Measurements from ENCODE around the gene MEF2D. TPM values are rescaled to one million over a fixed set of nuclear protein-coding genes. Genes with fewer than 3 reads are reported as not detected.

The MEF2D gene
- 17.8 and 27.4 TPM in 2 replicates for total RNA-seq (2014; rRNA removed; shearing (Covaris generic))

GRCh38 chr1:156500543-156500792 lies at the start of gene MEF2D:
MEF2D (minus strand) TSS chr1:156500775; CDS start chr1:156483292, 17,483 bp downstream.
- no peak for DNase-seq (ENCODE audit: low spot score)

GRCh38 chr1:156550346-156550745 lies 49.8 kb upstream of the MEF2D start:
- DNase-seq (ENCODE audit: low spot score), result no peak

DNA sequence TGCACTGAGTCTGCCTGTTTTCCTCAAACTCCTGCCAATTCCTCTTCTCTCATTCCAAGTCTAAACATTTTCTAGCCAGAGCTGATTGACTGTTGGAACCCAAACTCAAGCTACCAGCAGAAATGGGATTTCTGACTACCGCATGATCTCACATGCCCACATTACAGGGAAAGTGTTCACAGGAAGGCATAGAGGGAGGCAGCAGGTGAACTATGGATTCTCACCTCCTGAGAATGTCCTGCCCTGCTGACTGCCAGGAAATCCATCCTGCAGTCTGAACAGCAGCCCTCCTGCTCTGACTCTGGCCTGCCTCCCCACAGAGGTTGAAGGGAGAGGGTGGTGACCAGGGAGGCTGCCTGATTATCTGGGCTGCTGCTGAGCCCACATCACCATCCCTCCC lies 49.3 kb upstream of the MEF2D start:
- no peak for DNase-seq (ENCODE audit: low spot score)

GRCh38 chr1:156549390-156549789 lies 48.8 kb upstream of the MEF2D start:
- DNase-seq (ENCODE audit: low spot score), result no peak

- no peak for DNase-seq (ENCODE audit: low spot score)
Measured at GRCh38 chr1:156547982-156548381, 47.4 kb upstream of the MEF2D start.

DNA sequence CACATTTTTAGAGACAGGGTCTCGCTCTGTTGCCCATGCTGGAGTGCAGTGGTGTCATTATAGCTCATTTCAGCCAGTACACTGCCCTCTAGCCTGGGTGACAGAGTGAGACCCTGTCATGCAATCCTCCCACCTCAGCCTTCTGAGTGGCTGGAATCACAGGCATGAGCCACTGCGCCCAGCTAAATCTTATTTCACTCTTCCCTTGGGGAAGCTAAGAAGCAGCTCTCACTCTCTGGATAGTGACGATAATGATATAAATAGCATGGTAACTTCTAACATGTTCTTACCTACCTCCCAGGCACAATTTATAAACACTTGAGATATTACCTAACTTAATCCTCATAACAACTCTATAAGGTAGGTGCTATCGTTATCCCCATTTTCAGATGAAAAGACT lies 46.9 kb upstream of the MEF2D start:
- DNase-seq (ENCODE audit: low spot score), result no peak

DNA sequence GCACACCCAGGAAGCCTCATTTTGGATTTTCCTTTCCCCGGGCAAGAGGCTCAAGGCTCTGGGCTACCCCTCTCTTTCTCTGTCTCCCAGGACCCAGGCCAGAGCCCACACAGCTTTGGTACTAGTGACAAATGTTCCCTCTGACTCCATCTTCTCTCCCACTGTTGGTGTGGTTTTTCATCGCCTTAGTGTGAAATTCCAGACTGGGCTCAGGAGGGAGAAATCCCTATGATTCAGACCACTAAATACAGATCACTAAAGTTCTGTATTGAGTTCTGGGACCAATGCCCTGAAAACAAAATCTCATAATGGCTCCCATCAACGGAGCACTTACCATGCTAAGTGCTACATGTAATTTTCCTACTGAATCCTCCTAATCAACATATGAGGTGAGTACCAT lies 45.7 kb upstream of the MEF2D start:
- no peak for DNase-seq (ENCODE audit: low spot score)

- no peak for DNase-seq (ENCODE audit: low spot score)
Measured at GRCh38 chr1:156544592-156545102, 44.1 kb upstream of the MEF2D start.

DNA sequence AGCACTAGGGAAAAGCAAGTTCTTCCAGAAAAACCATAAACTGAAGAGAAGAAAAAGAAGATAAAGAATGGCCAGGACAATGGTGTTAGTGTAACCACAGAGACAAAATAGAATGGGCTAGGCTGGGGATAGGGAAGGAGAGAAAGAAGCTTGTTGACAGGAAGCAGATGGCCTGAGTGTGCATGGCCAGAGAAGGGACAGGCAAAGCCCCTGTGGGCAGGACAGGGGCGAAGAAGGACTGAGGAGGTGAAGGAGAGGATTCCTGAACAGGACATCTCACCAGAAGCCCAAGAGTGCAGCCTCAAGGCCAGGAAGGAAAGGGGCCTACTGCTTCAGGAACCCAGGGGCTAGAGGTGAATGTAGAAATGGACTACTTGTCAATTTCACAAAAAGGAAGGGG lies 42.5 kb upstream of the MEF2D start:
- DNase-seq (ENCODE audit: low spot score), result no peak

DNA sequence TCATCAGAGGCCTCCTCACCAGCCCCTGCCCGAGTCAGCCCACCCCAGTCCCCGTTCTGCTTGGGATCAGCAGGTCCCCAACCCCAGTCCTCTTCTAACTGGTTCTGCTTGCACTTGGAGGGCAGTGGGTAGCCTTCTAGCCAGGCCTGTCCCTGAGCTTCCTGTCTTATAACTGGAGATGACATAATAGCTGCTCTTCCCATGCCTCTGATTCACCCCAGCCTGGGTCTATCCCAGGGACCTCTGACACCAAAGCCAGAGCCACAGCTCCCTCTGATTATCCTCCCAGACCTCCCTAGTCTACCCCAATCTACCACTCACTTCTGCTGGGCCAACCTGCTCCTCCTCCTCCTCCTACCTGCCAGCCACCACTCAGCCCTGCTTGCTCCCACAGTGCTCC lies 40.4 kb upstream of the MEF2D start:
- no peak for DNase-seq (ENCODE audit: low spot score)

DNA sequence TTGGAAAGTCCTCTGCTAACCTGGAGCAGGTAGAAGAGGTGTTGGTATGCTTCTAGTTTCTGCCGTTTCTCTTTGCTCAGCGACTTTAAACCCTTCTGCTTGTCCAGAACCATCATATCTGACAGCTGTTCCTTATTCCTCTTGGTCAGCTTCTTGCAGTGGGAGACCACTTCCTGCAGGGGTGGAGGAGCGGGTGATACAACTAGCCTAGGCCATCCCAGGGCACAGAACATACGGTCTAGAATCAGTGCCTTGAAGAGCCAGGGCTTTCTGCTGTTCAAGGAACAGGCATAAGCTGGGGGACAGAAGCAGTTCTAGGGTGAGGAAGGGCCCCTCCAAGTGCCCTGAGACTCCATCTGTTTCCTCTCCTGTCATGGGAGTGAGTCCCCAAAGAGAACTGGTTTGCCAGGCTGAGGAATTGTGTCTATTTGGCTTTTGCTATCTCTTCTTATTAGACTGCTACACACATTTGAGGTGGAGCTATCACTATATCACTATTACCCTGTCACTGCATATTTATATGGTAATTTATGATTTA lies 39.3 kb upstream of the MEF2D start:
- DNase-seq (ENCODE audit: low spot score), result no peak

DNA sequence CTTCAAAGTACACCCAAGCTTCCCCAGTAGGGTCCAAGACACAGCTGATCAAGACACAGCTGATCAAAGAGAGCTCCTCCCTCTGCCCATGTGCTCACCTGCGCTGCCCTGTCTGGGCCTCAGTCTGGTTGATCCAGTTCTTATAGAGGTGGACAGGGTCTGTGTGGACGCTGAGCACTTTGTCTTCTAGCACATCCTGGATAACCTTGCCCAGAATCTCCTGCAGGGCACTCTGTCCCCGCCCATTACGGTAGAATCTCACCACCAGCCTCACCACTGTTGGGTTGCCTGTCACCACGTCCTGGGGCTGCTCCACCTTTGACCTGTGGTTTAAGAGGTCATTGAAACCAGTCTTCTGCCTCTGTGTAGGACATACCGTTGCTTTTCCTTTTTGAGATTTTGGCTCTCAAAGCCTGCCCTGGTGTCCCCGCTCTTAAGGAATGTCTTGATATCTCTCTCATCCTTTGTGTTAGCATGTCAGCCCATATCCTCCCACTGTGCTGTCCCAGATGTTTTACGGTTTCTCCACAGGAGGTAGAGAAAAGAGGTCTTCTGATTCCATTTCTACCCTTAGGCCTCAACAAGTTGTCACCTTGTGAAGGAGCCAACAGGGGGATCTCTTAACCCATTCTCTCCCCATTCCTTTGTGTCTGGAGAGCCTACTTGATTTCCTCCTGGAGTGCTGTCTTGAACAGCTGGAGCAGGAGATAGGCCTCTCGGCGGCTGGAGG lies 38.3 kb upstream of the MEF2D start:
- DNase-seq (ENCODE audit: low spot score), result no peak

DNA sequence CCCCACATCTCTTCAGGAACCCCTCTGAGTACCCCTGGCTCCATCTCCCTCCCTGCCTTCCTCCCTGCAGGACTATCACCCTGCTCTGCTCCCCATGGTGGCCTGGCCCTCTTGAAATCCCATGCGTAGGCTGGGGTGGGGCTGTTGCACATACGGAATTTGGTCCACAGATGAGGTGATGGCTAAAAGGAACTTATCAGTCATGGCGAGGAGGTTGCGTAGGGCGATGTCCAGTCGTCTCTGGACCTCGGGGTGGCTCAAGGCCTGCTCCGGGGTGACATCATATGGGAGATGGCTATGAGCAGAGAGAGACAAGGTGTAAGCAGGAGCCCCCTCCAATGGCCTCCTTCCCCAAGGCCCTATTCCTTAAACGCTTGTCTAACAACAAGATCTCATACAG lies 36.5 kb upstream of the MEF2D start:
- DNase-seq (ENCODE audit: low spot score), result no peak

GRCh38 chr1:156534424-156535060 lies 34.0 kb upstream of the MEF2D start:
- no peak for DNase-seq (ENCODE audit: low spot score)

DNA sequence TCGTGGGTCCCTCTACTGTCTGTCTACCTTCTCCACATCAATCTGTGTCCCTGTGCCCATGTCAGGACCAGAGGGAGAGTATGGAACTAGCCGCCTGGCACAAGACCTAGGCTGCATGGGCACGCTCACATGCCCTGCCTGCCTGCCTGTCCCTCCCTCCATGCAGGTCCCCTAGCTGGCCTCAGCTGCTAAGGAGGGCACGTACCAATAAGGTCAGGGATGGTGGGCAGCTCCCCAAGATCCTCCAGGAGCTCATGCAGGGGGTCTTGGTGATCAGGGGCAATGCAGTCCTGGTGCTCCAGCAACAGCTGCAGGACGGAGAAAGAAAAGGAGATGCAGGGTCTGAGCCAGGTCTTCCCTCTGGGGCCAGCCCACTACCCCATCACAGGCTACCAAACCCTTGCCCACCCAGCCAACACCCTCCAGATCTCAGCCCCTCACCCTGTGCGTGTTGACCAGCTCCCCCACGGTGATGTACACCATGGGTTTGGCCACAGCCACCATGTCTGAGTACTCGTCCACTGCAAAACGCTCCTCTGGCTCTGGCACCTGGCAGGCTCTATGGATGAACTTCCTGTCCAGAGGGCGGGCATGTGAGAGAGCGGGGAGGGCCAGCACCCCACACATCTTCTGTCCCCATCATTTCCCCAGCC lies 33.1 kb upstream of the MEF2D start:
- DNase-seq (ENCODE audit: low spot score), result no peak

- DNase-seq (ENCODE audit: low spot score), result no peak
Measured at GRCh38 chr1:156532374-156532773, 31.8 kb upstream of the MEF2D start.

GRCh38 chr1:156530006-156530405 lies 29.4 kb upstream of the MEF2D start:
- DNase-seq (ENCODE audit: low spot score), result no peak

GRCh38 chr1:156528875-156529425 lies 28.4 kb upstream of the MEF2D start:
- no peak for DNase-seq (ENCODE audit: low spot score)

DNA sequence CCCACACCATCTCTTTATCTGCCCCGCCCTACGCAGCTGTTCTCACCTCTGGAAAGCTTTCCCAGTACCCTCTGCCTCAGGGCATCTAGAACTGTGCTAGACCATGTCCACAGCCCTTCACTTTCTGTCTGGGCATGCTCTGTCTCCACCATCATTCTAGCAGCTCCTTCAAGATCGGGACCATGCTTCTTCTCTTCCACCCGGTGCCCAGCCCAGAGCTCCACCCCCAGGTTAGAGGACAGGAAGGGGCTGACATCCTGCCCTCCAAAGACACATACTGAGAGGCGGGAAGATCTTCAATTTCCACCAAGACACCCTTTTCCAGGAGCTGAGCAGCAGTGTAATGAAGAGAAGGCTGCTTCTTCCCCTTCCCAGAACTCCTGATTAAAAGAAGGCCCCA lies 27.7 kb upstream of the MEF2D start:
- DNase-seq (ENCODE audit: low spot score), result no peak

DNA sequence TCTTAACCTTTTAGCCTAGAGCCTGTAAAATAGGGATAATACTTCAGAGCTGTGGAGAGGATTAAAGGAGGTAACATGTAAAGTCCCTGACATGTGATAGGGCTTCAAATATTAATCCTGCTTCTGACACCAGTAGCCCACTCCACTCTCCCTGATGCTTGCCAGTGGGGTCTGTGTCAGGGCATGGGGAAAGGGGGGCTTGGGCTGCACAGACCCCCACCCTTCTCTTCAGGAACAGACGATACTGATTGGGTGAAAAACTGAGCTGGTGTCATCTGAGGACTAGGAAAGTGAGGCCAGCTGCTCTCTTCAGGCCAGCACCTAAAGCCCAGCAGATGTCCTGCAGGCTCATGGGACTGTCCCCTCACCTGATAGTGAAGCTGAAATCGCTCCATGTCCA lies 27.0 kb upstream of the MEF2D start:
- no peak for DNase-seq (ENCODE audit: low spot score)

DNA sequence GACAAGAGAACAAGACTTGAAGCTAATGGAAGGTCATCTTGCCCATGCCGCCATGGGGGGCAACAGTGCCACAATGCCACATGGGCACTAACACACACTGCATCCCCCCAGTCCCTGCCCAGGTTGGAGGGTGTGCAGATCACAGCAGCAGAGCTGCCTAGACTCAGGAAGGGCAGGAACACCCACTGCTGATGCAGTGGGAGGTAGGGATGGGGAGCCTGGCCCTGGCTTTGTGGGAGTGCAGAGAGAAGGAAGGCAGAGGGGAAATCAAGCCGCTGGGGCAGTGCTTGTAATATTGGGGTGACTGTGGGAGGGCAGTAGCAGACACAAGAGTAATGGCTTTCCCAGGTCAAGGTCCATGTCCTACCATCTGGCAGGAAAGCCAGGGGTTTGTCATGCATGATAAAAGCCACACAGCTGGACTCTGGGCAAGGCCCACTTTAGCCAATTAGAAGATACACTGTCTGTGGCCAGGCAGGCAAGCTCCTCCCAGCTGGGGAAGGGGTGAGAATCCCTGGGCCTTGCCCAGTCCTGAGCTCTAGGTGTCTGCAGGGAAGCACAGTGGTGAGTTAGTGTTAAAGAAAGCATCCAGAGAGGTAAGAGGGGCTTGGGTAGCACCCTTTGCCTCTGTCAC lies 25.4 kb upstream of the MEF2D start:
- no peak for DNase-seq (ENCODE audit: low spot score)

DNA sequence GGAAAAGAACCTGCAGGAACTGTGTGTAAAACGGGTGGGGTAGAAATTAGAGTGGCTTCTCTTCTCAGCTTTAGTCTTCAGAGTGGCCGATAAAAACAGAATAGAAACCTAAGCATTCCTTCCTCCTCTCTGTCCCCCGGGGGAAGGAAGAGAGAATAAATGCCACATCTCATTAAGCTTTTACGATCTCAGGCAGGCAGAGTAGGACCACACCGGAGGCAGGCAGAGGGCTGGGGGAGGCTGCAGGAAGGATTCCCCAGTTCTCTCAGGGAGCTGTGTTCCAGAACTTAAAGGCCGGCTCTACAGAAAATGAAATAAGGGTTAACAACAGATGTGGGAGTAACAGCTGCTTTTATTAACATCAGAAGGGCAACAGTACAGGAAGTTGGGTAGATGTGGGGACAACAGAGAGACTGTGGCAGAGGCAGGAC lies 24.5 kb upstream of the MEF2D start:
- DNase-seq (ENCODE audit: low spot score), result no peak

All from HT-29 (cell line).